ENCODE results near the gene ACOX1.
"Not testable (repeated sequence)": the region's sequence is repeated elsewhere in the genome, so short reads cannot be mapped to it uniquely, and the experiment has no call there.

Gene ACOX1

GRCh38 chr17:75979705-75980187, 780 bp upstream of the ACOX1 start:
- peak; percentile 68 for DNase-seq

- DNase-seq = no peak
These were observed 2.7 kb downstream of the ACOX1 start for GRCh38 chr17:75976175-75976848.

GRCh38 chr17:75975757-75976174, 3.2 kb downstream of the ACOX1 start:
- no peak for DNase-seq

GRCh38 chr17:75975187-75975586, 3.8 kb downstream of the ACOX1 start:
- DNase-seq = not testable (repeated sequence)

- DNase-seq = no peak
These were observed 8.3 kb downstream of the ACOX1 start for GRCh38 chr17:75970626-75971025.

GRCh38 chr17:75970011-75970523, 8.9 kb downstream of the ACOX1 start:
- no peak for DNase-seq

- DNase-seq = not testable (repeated sequence)
These were observed 9.9 kb downstream of the ACOX1 start for GRCh38 chr17:75969044-75969443.

GRCh38 chr17:75965468-75965867, 13.5 kb downstream of the ACOX1 start:
- DNase-seq = no peak

GRCh38 chr17:75959839-75960511, 19.0 kb downstream of the ACOX1 start:
- DNase-seq = no peak

- DNase-seq = no peak
These were observed 19.7 kb downstream of the ACOX1 start for GRCh38 chr17:75959051-75959838.

GRCh38 chr17:75950855-75951554, 28.0 kb downstream of the ACOX1 start:
- peak; percentile 16 for DNase-seq

- no peak for DNase-seq
These were observed 28.5 kb downstream of the ACOX1 start for GRCh38 chr17:75950421-75950820.

GRCh38 chr17:75945211-75945610, 33.8 kb downstream of the ACOX1 start:
- DNase-seq = no peak

GRCh38 chr17:75943491-75943890, 35.5 kb downstream of the ACOX1 start:
- no peak for DNase-seq

GRCh38 chr17:75942473-75942872, 36.5 kb downstream of the ACOX1 start:
- no peak for DNase-seq

- DNase-seq = no peak
These were observed 37.5 kb downstream of the ACOX1 start for GRCh38 chr17:75941442-75941819.

- peak; percentile 91 for DNase-seq
These were observed 38.1 kb downstream of the ACOX1 start, which contains the start of gene FBF1 for GRCh38 chr17:75940727-75941441. TSS of gene FBF1 (minus strand) at chr17:75941042. CDS start at chr17:75938149, 2,893 bp downstream.

- no peak for DNase-seq
These were observed 41.3 kb downstream of the ACOX1 start for GRCh38 chr17:75937652-75938051.

GRCh38 chr17:75933808-75934207, 45.2 kb downstream of the ACOX1 start:
- peak; percentile 35 for DNase-seq

- no peak for DNase-seq
These were observed 46.1 kb downstream of the ACOX1 start for GRCh38 chr17:75932852-75933251.

- DNase-seq = no peak
These were observed 47.9 kb downstream of the ACOX1 start for GRCh38 chr17:75931062-75931461.

Measured in fibroblast of upper back skin (primary cell).